NCI-H1436 (cell line): ENCODE measurements around the gene MARK3.

Experiments used
- DNase-seq: peaks from one replicate; lab custom pipeline; 2025; lab: John Stamatoyannopoulos, UW

The MARK3 gene

DNA sequence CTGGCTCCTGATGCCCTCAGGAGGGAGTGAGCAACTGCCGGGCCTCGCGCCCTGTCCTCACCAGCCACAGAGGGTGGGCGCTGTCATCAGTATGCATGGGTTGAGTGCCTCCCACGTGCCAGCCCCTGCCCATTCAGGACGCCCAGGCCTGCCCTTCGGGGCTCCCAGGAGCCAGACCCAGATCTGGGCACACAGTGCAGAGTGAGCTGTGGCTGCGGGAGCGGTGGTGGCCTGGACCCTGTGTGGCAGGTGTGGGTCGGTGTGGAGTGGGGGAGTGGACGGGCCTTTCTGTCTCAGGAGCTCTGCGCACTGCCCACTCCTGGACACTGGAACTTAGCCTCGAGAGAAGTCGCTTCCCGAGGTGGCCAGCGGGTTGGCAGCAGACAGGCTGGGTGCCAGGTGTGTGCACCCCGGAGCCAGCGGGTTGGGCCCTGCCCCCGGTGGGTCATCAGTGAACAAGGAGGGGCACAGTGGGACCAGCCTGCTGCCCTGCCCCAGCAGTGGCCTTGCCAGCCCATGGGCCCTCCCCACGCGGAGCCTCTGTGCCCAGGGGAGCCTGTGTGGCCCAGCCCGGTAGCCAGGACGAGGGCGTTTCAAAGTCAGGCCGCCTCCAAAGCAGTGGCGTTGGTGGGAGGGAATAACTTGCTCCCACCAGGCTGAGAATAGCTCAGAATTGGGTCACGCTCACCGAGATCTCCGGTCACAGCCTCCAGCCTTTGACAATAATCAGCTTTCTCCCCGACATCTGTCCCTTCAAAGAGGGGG lies 153.3 kb downstream of the MARK3 start:
- no peak for DNase-seq

DNA sequence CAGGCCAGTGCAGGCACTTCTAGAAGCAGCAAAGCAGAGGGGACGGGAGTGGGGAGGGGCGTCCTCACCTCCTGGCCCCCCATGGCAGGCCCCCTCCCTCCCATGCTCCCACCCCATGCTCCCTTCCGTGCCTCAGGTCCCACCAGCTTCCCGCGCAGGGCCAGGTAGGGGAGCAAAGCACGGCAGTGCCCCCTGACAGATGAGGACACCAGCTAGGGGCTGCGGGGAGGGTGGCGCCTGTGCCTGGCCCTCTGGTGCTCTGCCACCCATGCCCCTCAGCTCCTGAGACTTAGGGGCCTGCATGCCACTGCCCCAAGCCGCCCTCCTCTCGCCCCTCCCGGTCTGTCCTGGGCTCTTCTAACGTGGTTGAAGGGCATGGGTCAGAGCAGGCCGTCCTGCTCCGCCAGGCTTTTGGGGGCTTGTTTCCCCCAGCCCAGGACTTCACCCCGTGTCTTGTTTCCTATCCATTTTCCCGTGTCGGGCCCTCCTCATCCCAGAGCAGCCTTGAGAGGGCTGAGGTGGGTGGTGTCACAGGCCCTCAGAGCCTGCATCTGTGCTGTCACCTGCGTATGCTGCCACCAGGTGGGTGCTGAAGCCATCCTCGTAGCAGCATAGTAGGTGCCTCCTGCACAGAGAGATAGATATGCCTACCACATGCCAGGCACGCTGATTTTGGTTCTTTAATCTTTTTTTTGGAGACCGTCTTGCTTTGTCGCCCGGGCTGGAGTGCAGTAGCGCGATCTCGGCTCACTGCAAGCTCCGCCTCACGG lies 154.0 kb downstream of the MARK3 start:
- no peak for DNase-seq

DNA sequence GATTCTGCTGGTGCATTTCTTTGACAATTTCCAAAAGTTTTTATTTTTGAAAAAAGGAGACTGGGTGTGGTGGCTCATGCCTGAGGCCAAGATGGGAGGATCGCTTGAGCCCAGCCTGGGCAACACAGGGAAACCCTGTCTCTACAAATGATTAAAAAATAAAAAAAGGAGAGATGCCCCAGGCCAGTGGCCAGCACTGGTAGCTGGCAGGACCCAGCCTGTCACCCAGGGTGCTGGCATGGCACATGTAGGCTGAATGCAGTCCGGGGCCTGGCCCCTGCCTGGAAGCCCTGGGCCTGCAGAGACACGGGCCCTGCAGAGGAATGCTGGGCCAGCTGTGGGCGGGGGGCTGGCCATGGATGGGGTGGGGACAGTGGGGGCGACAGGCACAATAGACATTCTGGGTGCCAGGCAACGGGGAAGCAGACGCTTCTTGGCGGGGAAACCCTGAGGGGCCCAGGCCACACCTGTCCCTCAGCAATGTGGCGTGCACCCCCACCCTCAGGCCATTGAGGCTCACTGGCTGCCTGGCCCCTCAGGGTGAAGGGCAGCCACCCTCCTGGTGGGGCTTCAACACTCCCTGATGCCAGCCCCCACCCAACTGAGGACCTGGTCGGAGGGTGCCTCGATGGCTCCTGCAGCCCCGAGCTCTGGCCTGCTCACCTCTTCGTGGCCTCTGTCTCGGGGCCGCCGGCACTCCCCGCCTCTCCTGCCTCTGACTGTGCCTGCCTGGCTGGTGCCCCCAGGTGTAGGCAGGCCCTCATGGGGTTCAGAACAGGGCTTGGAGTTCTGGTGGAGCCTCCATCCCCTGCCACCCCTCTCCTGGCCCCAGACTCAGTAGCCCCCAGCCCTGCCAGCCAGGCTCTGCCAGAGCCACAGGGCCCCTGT lies 155.8 kb downstream of the MARK3 start:
- DNase-seq, result no peak

DNA sequence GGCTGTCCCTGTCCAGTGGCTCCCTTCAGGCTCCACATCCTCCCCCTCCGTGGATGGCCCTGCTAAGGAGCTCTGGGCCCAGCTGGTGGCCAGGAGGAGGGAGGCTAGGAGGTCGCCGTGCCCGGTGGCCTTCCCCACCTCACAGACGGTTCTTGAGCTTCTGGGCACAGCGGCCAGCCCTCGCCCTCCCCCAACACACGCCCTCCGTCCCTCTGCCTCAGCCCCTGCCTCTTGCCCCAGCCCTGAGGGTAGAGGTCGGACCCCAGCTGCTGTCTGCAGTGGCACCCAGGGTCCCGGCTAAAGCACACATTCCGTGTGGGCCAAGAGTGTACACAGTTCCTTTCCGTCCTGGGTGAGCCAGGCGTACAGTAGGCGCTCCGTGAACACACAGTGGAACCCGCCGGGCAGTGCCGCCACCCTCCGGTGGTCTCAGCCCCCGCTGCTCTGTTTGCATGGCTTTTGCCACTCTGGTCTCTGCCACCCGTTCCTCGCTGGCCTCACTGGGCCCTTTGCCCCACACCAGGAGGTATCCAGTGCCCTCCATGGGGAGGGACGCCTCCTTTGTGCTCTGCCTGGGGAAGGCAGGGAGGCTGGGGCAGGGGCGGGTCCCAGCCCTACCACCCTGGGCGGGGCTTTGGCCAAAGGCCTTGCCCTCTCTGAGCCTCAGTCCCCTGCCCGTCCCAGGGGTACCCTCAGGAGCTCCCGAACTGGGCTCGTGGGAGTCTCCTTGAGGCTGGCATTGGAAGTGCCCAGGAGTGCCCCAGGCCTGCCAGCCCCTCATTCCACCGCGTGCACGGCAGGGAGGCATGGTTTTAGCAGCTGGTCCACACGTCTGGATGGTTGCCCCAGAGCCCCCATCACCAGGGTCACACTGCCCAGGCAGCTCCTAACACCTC lies 156.7 kb downstream of the MARK3 start:
- DNase-seq, result no peak

DNA sequence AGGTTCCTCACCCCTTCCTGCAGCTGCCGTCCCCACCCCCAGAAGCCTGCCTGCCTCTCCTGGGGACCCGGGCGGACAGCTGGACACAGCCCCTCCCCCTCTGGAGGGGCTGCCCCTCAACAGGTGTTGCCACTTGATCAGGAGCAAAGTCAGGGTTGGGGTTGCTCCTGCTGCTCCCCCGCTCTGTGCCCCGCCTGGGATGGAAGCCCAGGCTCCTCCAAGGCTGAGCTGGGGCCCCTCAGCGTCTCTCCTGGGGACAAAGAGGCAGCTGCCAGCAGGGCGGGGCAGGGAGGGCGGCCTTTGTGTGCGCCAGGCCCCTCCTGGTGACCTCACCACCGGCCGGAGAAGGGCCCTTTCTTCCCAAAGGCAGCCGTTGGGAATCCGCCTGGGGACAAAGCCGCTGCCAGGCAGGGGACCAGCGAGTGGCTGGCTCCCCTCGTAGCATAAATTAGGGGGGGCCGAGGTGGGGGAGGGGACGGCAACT lies 157.4 kb downstream of the MARK3 start:
- DNase-seq, result peak; percentile 78

DNA sequence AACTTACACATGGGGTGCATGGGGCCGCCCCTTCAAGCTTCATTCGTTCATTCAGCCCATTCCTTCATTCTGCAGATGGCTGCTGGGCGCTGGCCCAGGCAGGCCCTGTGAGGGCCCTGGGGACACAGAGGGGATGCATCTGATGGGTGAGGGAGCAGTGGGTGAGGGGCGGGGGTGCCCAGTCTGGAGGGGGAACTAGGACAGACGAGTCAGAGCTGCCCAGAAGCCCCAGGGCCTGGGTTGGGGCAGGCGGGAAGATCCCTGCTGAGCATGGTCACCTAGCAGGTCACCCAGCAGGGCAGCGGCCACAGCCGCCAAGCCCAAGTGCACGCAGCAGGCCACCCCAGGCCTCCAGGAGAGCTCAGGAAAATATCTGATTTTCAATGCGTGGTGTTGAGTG lies 157.9 kb downstream of the MARK3 start:
- DNase-seq, result peak; percentile 62

DNA sequence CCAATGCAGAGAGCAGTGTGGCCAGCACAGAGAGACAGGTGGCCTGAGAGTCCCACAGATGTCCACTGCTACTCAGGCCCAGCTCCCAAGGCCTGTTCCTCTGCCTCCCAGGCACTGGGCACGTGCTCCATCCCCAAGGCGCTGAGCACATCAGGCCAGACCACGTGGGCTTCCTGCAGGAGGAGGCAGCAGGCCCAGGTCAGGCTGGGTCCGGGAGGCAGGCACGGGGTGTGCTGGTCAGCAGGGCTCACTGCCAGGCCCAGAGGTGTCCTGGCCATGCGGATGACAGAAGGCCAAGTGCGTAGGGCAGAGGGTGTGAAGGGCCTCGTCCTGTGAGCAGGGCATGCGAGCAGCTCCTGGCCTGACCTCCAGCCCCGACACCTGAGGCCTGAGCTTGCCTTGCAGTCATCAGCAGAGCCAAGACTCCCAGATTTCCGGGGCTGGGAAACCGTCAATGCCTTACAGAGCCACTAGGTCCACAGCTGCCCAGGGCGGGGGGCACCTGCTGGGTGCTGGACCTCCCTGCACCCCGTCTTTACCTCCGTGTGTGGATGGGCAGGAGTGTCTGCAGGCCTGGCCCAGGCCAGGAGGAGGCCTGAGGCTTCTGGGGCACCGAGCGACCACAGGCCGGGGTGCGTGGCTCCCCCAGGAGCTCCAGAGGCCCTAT lies 158.6 kb downstream of the MARK3 start:
- DNase-seq, result no peak

DNA sequence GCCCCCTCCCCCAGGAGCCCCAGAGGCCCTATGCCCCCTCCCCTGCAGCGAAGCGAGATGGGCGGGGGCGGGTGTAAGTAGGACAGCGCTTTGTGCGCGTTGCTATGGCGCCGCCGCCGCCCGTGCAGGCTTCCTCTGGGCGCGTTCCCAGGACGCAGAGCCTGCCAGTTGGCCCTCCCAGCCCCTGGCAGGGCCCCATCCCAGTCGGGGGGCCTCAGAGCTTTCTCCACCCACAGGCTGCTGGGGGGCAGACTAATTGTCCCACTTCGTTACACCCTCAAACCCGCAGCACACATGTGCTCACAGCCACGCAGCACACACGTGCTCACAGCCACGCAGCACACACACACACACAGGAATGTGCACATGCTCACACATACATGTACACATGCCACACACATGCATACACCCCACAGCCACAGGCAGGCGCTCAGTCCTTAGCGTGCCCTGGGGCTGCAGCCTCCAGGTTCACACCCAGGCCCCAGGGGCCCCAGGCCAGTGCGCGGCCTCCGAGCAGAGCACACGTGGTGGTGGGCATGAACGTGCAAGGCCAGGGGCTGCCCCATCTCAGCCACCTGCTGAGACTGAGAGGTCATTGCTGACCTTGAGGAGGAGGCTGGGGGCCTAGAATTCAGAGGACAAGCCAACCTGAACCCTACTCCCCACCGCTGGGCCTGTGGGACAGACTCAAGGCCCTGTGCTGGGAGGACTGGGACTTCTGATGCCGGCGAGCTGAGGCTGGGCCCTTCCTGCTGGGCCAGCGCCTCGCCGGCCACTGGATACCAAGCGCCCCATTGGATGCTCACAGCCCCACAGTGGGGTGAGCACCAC lies 159.4 kb downstream of the MARK3 start:
- peak; percentile 43 for DNase-seq

DNA sequence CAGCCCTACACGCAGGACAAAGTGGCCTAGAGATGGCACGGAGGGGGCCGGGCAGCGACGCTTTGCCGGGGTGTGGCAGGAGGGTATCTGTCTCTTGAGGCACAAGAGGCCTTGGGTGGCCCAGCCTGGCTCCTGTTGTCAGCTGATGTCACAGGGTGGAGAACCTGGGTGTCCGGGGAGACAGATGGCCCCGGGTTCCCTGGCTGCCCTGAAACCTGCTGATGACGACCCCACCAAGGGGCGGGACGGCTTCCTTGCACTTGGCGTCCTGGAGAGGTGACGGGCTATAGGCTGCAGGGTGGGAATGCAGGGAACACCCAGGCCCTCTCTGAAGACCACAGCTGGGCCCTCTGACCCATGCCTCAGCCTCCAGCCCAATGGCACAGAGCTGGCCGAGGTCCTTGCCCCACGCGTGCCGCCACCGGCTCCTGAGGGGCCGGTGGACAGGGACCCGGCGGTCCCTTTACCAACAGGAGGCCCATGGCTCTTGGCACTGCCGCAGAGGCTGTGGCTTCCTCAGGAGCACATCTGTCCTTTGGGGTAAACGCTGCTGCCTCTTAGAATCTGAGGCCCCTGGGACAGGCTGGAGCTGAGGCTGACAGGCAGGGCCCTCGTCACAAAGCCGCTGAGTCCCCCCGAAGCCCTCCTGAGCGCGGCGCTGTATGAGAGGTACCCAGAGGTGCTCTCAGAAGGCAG lies 160.2 kb downstream of the MARK3 start:
- no peak for DNase-seq

DNA sequence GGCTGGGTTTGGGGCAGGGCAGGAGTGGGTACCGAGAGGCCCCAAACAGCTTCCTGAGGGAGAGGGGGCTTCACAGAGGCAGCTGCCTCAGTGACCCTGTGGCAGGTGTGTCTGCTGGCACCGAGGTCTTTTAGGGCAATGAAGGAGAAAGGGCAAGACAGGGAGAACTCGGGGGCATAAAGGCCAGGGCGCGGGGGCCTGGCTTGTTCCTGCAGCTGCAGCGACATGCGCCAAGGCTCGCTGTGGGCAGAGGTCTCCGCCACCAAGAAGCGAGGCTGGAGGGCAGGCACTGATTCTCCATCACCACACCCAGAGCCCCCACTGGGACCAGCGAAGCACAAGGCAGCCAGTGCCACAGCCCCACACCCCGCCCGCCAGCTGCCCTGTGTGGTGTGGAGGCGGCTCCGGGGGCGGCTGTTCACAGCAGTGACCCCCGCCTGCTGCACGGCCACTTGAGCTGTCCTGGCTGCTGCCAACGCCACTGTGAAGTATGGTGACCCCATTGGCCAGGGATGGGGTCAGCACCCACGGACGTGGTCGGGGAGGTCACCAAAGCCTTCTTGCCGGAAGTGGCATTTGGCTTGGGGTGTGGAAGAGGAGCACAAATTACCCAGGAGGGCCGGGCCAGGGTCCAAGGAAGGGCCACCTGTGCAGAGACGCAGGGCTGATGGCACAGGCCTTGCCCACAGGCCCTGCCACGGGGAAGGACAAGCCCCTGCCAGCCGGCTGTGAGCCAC lies 160.9 kb downstream of the MARK3 start:
- no peak for DNase-seq

DNA sequence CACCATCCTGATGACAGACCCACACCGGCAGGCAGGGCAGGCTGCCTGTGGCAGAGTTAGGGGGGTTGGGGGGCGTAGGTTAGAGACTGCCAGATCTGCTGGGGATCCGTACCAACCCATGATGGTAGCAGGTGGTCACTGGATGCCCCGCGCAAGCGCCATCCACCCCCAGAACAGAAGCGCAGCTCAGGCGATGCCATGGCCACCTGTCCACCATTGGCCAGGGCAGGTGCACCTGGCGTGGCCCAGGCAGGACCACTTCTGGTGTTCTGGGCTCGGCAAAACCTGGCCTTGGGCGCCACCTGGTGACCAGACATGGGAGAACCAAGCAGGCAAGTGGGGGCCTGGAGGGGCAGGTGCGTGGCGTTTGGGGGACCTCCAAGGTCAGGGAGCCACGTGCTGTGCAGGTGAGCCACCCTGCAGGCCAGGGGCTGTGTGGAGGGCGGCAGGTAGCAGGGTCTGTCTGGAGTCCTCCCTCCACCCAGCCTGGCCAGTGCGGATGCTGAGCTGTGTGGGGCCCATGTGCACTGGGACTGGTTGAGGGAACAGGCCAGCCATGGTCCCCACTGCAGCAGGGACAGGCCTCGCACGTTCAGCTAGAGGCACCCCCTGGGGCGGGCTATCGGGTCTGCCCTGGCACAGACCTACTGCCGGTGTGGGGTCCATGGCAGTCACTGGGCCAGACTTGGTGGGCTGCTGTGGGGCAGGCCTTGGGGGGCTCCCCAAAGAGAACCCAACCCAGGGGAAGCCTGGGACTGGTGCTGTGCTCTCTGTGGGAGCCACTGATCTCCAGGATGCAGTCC lies 161.6 kb downstream of the MARK3 start:
- peak; percentile 51 for DNase-seq

DNA sequence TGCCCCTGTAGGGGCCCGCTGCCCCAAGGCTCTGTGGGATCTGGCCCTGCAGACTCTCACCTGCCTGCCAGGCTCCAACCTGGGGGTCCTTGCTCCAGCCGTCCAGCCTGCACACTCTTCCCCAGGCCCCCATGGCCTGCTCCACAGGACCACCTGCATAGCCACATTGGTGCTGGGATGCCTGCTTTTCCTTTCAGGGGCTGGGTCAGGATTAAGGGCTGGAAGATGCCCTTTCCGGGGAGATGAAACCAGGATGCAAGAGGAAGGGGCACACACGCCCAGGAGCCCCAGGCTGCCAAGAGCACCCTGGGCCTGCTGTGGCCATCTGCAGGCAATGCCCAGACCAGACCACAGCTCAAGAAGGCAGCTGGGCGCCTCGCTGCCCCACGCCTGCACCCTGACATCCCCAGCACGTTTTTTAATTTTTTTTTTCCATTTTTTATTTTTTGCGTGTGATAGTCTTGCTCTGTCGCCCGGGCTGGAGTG lies 162.3 kb downstream of the MARK3 start:
- no peak for DNase-seq

DNA sequence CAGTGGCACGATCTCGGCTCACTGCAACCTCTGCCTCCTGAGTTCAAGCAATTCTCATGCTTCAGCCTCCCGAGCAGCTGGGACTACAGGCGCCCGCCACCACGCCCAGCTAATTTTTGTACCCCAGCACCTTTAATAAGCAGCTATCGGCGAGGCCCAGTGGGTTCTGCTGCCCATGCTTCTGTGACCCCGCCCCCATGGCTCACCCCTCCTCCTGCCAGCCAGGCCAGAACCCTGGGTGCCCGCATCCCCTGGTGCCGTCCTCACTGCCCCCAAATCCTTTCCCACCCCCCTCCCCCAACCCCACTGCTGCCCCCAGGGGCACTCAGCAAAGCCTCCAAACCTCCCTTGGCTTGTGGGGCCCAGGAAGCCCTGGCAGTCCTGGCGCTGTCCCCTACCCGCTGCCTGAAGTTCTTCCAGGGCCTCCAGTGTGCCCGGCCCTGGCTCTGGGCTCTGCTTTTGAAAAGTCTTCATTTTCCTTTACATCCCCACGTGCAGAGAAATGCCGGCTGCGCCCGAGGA lies 162.8 kb downstream of the MARK3 start:
- DNase-seq, result no peak

DNA sequence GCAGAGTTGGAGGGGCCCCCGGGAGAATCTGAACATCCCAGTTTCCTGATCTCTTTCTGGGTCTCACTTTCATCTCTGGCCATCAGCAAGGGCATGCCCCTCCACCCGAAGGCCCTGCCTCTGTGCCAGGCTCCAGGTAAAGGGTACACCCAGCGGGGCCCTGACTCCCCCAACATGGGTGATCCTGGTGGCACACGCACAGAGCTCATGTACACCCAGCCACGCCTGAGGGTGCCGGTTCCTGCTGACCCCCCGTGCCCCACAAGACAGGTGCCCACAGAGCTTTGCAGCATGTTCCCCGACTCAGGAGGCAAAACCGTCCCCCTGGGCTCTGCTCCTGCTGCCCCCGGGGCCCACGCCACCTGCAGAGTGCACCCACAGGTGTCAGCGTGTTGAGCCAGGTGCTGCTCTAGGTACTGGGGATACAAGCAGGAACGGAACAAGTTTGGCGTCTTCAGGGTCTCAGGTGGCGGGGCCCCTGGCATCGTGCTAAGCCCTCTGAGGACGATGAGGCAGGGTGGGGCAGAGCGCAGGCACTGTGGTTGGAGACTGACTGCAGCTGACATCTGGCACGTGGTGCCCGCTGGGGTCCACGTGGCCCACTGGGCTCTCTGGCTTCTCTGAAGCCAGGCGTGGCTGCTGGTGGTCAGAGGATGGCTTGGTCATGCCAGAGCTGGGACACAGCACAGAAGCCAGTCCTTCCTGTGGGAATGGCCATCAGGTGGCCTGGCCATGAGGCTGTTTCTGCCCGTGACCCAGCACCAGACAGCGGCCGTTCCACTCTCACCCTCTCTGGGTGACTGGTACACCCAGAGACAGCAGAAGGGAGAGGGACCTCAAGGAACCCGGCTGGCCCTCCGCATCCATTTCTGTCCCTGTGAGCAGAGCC lies 163.5 kb downstream of the MARK3 start:
- DNase-seq, result no peak

DNA sequence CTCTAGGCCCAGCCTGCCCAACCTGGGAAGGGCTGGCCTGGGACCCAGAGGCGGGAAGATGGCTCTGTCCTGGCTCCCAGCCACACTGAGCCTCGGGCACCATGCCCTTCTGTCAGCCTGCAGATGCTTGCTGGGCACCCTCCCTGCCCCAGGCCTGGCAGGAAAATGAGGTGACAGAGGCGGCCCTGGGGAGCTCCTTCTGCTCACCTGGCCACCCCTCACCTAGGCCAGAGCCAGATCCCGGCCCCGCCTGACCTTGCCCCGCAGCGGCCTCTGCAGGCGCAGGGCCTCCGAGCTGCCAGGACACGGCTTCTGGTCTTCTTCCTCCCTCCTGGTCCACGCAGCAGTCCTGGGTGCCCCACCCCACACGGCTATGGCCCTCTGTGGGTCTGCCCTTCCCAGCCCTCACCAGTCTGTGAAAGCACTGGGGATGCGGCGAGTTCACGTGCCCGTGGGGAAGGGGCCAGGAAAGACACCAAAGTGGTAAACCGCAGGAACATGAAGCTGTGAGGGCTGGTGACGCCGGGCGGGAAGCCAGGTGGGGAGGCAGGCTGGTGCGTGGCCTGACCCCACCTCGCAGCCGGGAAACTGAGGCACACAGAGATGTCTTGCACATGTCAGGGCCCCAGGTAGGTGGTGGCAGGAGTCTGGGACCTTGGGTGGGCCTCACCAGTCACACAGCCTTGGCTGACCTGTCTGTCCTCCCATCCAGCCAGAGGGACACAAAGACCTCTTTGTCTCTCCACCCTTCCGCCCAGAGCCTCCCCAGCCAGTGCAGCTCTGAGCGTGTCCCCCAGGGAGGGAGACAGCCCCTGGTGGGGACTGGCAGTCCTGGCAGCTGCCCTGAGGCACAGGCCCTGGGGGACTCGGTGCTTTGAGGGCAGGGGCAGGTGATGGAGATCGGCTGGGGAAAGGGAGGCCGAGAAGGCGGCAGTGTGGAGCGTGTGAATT lies 164.4 kb downstream of the MARK3 start:
- DNase-seq, result peak; percentile 66
